Activated naive CD8-positive, alpha-beta T cell treated with anti-CD3 and anti-CD28 coated beads, Interleukin-2, amount 10 ng/mL, durations not matched to agents 7 days and 5 days (primary cell): Measurements from ENCODE around the gene MAPK1. TPM values are rescaled to one million over a fixed set of nuclear protein-coding genes. Genes with fewer than 3 reads are reported as not detected.
"Not testable (repeated sequence)": the region's sequence is repeated elsewhere in the genome, so short reads cannot be mapped to it uniquely, and the experiment has no call there.

Experiments used
- ATAC-seq: fragments of 150-1000 bp; cut with Tn5 transposase; one replicate; pipeline ENCODE4 v1.10.0; 2021; ENCODE audit warnings: low read depth, moderate library complexity
- POLR2A ChIA-PET: fragments of 350-600 bp; sonication (Branson Sonifier 250); formaldehyde crosslinking; loops from one replicate; lab custom pipeline; 2021; ENCODE audit warnings: antibody characterized with exemption; lab: Charles Lee
- DNase-seq: peaks from one replicate; pipeline ENCODE4 v3.0.0; 2021
- H3K27ac Mint-ChIP-seq: one replicate; pipeline ENCODE4 v1.8.0; 2022; ENCODE audit warnings: mild to moderate bottlenecking, mixed read lengths
- H3K27me3 Mint-ChIP-seq: one replicate; pipeline ENCODE4 v1.8.0; 2022; ENCODE audit warnings: mild to moderate bottlenecking, moderate library complexity, mixed read lengths
- H3K36me3 Mint-ChIP-seq: one replicate; pipeline ENCODE4 v1.8.0; 2021; ENCODE audit warnings: mild to moderate bottlenecking, mixed read lengths
- H3K4me1 Mint-ChIP-seq: one replicate; pipeline ENCODE4 v1.8.0; 2021; ENCODE audit warnings: mixed read lengths
- H3K4me3 Mint-ChIP-seq: one replicate; pipeline ENCODE4 v1.8.0; 2022; ENCODE audit warnings: mild to moderate bottlenecking, moderate library complexity, mixed read lengths
- H3K9me3 Mint-ChIP-seq: one replicate; pipeline ENCODE4 v1.8.0; 2021; ENCODE audit warnings: mixed read lengths
- total RNA-seq, 2 experiments: library from RNA; stranded (reverse); gene quantifications; one replicate each; pipeline ENCODE4 v1.2.3, GENCODE V29; 2021

Gene MAPK1
- total RNA-seq, 2 experiments from 2014 or later, result 126 to 131 TPM

- no peak for ATAC-seq
Measured at GRCh38 chr22:21855676-21856075, 11.8 kb downstream of the MAPK1 start.

GRCh38 chr22:21850660-21851059 lies 16.8 kb downstream of the MAPK1 start:
- no peak for ATAC-seq
- H3K36me3 Mint-ChIP-seq, result peaks cover 40% of the 10 kb centered on the region
- no peak overlapping the region for H3K4me3 Mint-ChIP-seq
- H3K27me3 Mint-ChIP-seq, result no peaks in the 10 kb centered on the region
- no peak for DNase-seq
- POLR2A ChIA-PET, result no interaction called here
- H3K27ac Mint-ChIP-seq, result no peak overlapping the region
- peaks cover 16% of the 10 kb centered on the region for H3K4me1 Mint-ChIP-seq
- no peaks in the 10 kb centered on the region for H3K9me3 Mint-ChIP-seq

More at GRCh38 chr22:21855676-21856075, 11.8 kb downstream of the MAPK1 start:
- peaks cover 44% of the 10 kb centered on the region for H3K4me1 Mint-ChIP-seq
- no peaks in the 10 kb centered on the region for H3K9me3 Mint-ChIP-seq
- DNase-seq, result no peak
- peaks cover 27% of the 10 kb centered on the region for H3K36me3 Mint-ChIP-seq
- H3K27ac Mint-ChIP-seq, result no peak overlapping the region
- POLR2A ChIA-PET, result interaction anchor here (0.6 kb wide), 1 partner anchor 88 kb away, joined by 5 read pairs; no protein-coding TSS in a partner anchor
- H3K4me3 Mint-ChIP-seq, result no peak overlapping the region
- no peaks in the 10 kb centered on the region for H3K27me3 Mint-ChIP-seq

- no peak for ATAC-seq
- H3K36me3 Mint-ChIP-seq, result peaks cover 40% of the 10 kb centered on the region
- H3K27ac Mint-ChIP-seq, result no peak overlapping the region
- peaks cover 16% of the 10 kb centered on the region for H3K4me1 Mint-ChIP-seq
- DNase-seq, result no peak
- no peaks in the 10 kb centered on the region for H3K9me3 Mint-ChIP-seq
- no peaks in the 10 kb centered on the region for H3K27me3 Mint-ChIP-seq
- POLR2A ChIA-PET, result no interaction called here
- H3K4me3 Mint-ChIP-seq, result no peak overlapping the region
Measured at GRCh38 chr22:21849489-21849888, 18.0 kb downstream of the MAPK1 start.

GRCh38 chr22:21848057-21848456 lies 19.4 kb downstream of the MAPK1 start:
- H3K4me3 Mint-ChIP-seq, H3K27ac Mint-ChIP-seq, H3K9me3 Mint-ChIP-seq, ATAC-seq, H3K27me3 Mint-ChIP-seq, DNase-seq, POLR2A ChIA-PET: not testable (repeated sequence)
- Mint-ChIP-seq H3K36me3 (peaks cover 32% of the 10 kb centered on the region), H3K4me1 (peaks cover 10% of the 10 kb centered on the region)

GRCh38 chr22:21845558-21846453 lies 21.6 kb downstream of the MAPK1 start:
- Mint-ChIP-seq H3K27ac (no peak overlapping the region), H3K9me3 (no peaks in the 10 kb centered on the region), H3K36me3 (peaks cover 26% of the 10 kb centered on the region), H3K27me3 (no peaks in the 10 kb centered on the region), H3K4me3 (no peak overlapping the region), H3K4me1 (peaks cover 8% of the 10 kb centered on the region)
- POLR2A ChIA-PET, result interaction anchor here (0.6 kb wide), 2 partner anchors 11 to 153 kb away, joined by 3 read pairs; no protein-coding TSS in a partner anchor
- ATAC-seq (no peak), DNase-seq (no peak)

- no peak for DNase-seq
- H3K4me1 Mint-ChIP-seq, result peaks cover 12% of the 10 kb centered on the region
Measured at GRCh38 chr22:21842946-21843345, 24.5 kb downstream of the MAPK1 start.

GRCh38 chr22:21841422-21841821 lies 26.0 kb downstream of the MAPK1 start:
- H3K27me3 Mint-ChIP-seq, result no peaks in the 10 kb centered on the region
- H3K9me3 Mint-ChIP-seq, result no peaks in the 10 kb centered on the region
- peaks cover 16% of the 10 kb centered on the region for H3K4me1 Mint-ChIP-seq
- H3K4me3 Mint-ChIP-seq, result no peak overlapping the region
- H3K27ac Mint-ChIP-seq, result no peak overlapping the region
- ATAC-seq (no peak), DNase-seq (no peak)
- H3K36me3 Mint-ChIP-seq, result peaks cover 10% of the 10 kb centered on the region
- POLR2A ChIA-PET, result no interaction called here

More at GRCh38 chr22:21842946-21843345, 24.5 kb downstream of the MAPK1 start:
- Mint-ChIP-seq H3K36me3 (peaks cover 19% of the 10 kb centered on the region), H3K27ac (no peak overlapping the region), H3K9me3 (no peaks in the 10 kb centered on the region), H3K27me3 (no peaks in the 10 kb centered on the region), H3K4me3 (no peak overlapping the region)
- POLR2A ChIA-PET, result no interaction called here
- ATAC-seq, result no peak

- no peaks in the 10 kb centered on the region for H3K27me3 Mint-ChIP-seq
- no peak overlapping the region for H3K27ac Mint-ChIP-seq
- no peak for ATAC-seq
Measured at GRCh38 chr22:21840236-21840823, 27.1 kb downstream of the MAPK1 start.

GRCh38 chr22:21839765-21840140 lies 27.7 kb downstream of the MAPK1 start:
- Mint-ChIP-seq H3K4me3 (no peak overlapping the region), H3K36me3 (peaks cover 8% of the 10 kb centered on the region), H3K9me3 (no peaks in the 10 kb centered on the region), H3K27ac (no peak overlapping the region), H3K27me3 (no peaks in the 10 kb centered on the region), H3K4me1 (peaks cover 22% of the 10 kb centered on the region)
- POLR2A ChIA-PET, result no interaction called here
- ATAC-seq, result no peak
- DNase-seq, result no peak

More at GRCh38 chr22:21840236-21840823, 27.1 kb downstream of the MAPK1 start:
- Mint-ChIP-seq H3K36me3 (peaks cover 9% of the 10 kb centered on the region), H3K9me3 (no peaks in the 10 kb centered on the region), H3K4me3 (no peak overlapping the region), H3K4me1 (peaks cover 18% of the 10 kb centered on the region)
- DNase-seq, result no peak
- POLR2A ChIA-PET, result no interaction called here

- H3K9me3 Mint-ChIP-seq, POLR2A ChIA-PET, H3K36me3 Mint-ChIP-seq, H3K4me3 Mint-ChIP-seq, H3K27ac Mint-ChIP-seq, ATAC-seq, DNase-seq, H3K27me3 Mint-ChIP-seq: not testable (repeated sequence)
- H3K4me1 Mint-ChIP-seq, result peaks cover 24% of the 10 kb centered on the region
Measured at GRCh38 chr22:21839104-21839764, 28.2 kb downstream of the MAPK1 start.

- Mint-ChIP-seq H3K9me3 (no peaks in the 10 kb centered on the region), H3K4me3 (no peak overlapping the region), H3K27ac (no peak overlapping the region), H3K27me3 (no peaks in the 10 kb centered on the region), H3K36me3 (peaks cover 4% of the 10 kb centered on the region), H3K4me1 (peaks cover 30% of the 10 kb centered on the region)
- DNase-seq (no peak), ATAC-seq (no peak)
- POLR2A ChIA-PET, result no interaction called here
Measured at GRCh38 chr22:21837248-21837979, 30.0 kb downstream of the MAPK1 start.

GRCh38 chr22:21836486-21836885 lies 31.0 kb downstream of the MAPK1 start:
- H3K27me3 Mint-ChIP-seq, POLR2A ChIA-PET, H3K9me3 Mint-ChIP-seq, H3K36me3 Mint-ChIP-seq, DNase-seq, H3K27ac Mint-ChIP-seq, ATAC-seq, H3K4me3 Mint-ChIP-seq: not testable (repeated sequence)
- H3K4me1 Mint-ChIP-seq, result peaks cover 30% of the 10 kb centered on the region

GRCh38 chr22:21835378-21835777 lies 32.1 kb downstream of the MAPK1 start:
- DNase-seq, result no peak
- no peaks in the 10 kb centered on the region for H3K9me3 Mint-ChIP-seq
- H3K27ac Mint-ChIP-seq, result no peak overlapping the region
- no peak for ATAC-seq
- peaks cover 3% of the 10 kb centered on the region for H3K36me3 Mint-ChIP-seq
- POLR2A ChIA-PET, result no interaction called here
- no peaks in the 10 kb centered on the region for H3K27me3 Mint-ChIP-seq
- H3K4me3 Mint-ChIP-seq, result no peak overlapping the region
- H3K4me1 Mint-ChIP-seq, result peaks cover 27% of the 10 kb centered on the region
